BLaER1 (cell line): ENCODE results near the gene TMEM256.
A peak's percentile ranks its signal among the peaks of the same experiment; 100 is the strongest.

ENCODE experiments used
- H3K27ac ChIP-seq: shearing (Covaris generic); formaldehyde crosslinking; 2 replicates; pipeline ENCODE4 v1.8.1; 2022
- H3K27me3 ChIP-seq: shearing (Covaris generic); formaldehyde crosslinking; 2 replicates; pipeline ENCODE4 v1.8.1; 2022
- H3K36me3 ChIP-seq: shearing (Covaris generic); formaldehyde crosslinking; 2 replicates; pipeline ENCODE4 v1.8.1; 2022
- H3K4me1 ChIP-seq: shearing (Covaris generic); formaldehyde crosslinking; 2 replicates; pipeline ENCODE4 v1.8.1; 2022
- H3K4me2 ChIP-seq: shearing (Covaris generic); formaldehyde crosslinking; 2 replicates; pipeline ENCODE4 v1.8.1; 2022
- H3K4me3 ChIP-seq: shearing (Covaris generic); formaldehyde crosslinking; 2 replicates; pipeline ENCODE4 v1.8.1; 2022
- H3K9ac ChIP-seq: shearing (Covaris generic); formaldehyde crosslinking; 2 replicates; pipeline ENCODE4 v1.8.1; 2022
- H3K9me3 ChIP-seq: shearing (Covaris generic); formaldehyde crosslinking; 2 replicates; pipeline ENCODE4 v1.8.1; 2022
- H4K20me1 ChIP-seq: shearing (Covaris generic); formaldehyde crosslinking; 2 replicates; pipeline ENCODE4 v1.8.1; 2022
- Cebpa-rat ChIP-seq: shearing (Covaris generic); IDR thresholded peaks from 2 replicates; pipeline ENCODE4 v1.8.1; 2022

Gene TMEM256

DNA sequence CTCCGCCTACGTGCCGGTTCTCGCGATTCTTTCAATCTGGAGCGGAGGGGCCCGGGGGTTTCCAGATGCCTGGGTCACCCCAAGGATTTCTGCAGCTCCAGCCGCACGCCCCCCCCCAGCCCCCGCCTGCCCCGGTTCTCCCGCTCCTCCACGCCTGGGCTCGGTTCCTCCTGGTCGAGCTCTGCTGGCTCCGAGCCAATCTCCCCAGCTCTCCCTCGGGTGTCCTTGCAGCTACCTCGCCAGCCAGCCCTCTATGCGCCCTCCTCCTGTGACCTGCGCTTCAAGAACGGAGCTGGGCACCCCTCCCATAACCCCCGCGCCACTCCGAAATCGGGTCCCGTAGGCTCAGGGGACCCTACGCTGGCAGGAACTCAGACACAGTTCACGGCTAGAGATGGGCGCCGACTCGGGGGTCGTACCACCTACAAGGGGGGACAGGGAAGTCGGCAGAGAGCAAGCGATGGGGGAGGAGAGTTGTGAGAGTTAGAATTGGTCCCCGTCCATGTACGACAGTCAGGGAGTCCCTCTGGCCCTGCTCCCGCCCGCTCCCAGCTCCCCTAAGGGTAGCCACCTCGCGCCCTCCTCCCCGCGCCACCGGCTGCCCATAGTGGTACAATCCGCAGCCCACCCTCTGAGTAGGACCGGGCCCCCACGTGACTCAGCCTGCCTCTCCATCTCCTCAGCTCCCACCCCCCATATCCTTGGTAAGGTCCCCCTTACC lies 36.4 kb upstream of the TMEM256 start:
- peaks cover 82% of the 10 kb centered on the region for H4K20me1 ChIP-seq
- peak overlapping the region; percentile 7; the same call in 1 of the 2 replicates for H3K9ac ChIP-seq
- H3K4me2 ChIP-seq, result peak overlapping the region; percentile 75
- TF ChIP-seq Cebpa-rat, result no peak
- H3K4me3 ChIP-seq, result peak overlapping the region; percentile 63
- no peaks in the 10 kb centered on the region for H3K36me3 ChIP-seq
- H3K27ac ChIP-seq, result no peak overlapping the region
- peaks cover 83% of the 10 kb centered on the region for H3K27me3 ChIP-seq
- peaks cover 61% of the 10 kb centered on the region for H3K4me1 ChIP-seq
- H3K9me3 ChIP-seq, result no peaks in the 10 kb centered on the region

DNA sequence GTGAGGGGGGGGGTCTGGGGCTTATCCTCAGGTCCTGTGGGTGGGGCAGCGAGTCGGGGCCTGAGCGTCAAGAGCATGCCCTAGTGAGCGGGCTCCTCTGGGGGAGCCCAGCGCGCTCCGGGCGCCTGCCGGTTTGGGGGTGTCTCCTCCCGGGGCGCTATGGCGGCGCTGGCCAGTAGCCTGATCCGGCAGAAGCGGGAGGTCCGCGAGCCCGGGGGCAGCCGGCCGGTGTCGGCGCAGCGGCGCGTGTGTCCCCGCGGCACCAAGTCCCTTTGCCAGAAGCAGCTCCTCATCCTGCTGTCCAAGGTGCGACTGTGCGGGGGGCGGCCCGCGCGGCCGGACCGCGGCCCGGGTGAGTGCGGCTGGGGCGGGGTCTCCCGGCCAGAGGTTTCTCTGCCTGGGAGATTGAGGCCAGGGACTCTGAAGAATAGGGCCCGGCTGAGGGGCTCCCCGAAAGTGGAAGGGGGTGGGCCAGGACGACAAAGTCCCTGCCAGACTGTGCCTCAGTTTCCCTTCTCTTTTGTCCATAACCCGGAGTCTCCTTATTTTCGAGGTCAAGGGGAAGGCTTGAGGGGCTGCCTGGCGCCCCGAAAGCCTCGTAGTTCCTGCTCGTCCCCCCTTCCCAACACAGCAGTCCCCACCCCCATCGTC lies 35.7 kb upstream of the TMEM256 start, which contains the start of gene FGF11:
TSS of gene FGF11 (plus strand) at position 51 of the 651 bp plus-strand sequence. CDS start at position 160, 109 bp downstream.
- no peaks in the 10 kb centered on the region for H3K36me3 ChIP-seq
- peak within 1 kb of the TSS; percentile 48; the same call in 1 of the 2 replicates for H3K9ac ChIP-seq
- H3K27ac ChIP-seq, result no peak within 1 kb of the TSS
- TF ChIP-seq Cebpa-rat, result no peak
- H3K4me3 ChIP-seq, result peak within 1 kb of the TSS; percentile 76
- peaks cover 54% of the 10 kb centered on the region for H3K4me1 ChIP-seq
- no peaks in the 10 kb centered on the region for H3K9me3 ChIP-seq
- peaks cover 76% of the 10 kb centered on the region for H3K27me3 ChIP-seq
- H3K4me2 ChIP-seq, result peak within 1 kb of the TSS; percentile 93
- peaks cover 78% of the 10 kb centered on the region for H4K20me1 ChIP-seq

DNA sequence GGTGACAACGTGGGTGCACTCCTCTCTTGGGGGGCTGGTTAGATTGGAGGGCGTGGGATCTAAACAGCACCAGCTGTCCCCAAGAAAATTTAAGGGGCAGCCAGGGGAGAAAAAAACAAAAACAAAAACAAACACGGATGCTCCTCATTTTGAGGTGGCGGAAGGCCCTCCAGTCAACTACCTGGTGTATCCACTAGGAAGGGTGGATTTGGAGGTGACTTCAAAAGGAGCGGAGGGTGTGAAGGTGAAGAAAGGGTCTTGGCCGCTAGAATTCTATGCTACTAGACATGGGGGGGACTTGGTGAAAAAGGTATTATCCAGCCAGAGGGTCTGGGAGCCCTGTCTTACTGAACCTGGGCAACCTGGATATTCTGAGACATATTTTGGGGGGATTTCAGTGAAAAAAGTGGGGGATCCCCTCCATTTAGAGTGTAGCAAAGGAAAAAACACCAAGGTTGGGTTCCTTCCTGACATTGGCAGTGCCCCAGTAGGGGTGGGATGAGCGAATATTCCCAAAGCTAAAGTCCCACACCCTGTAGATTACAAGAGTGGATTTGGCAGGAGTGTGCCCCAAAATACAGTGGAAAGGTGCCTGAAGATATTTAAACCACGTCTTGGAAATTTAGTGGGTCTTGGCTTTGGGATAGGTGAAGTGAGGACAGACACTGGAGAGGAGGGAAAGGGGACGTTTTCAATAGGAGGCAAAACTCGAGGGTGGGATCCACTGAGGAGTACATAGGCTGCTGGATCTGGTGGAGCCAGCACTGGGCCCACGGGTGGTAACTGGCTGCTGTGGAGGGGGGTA lies 35.0 kb upstream of the TMEM256 start:
- Histone ChIP-seq H3K9ac (0 out of 2 replicates have a peak overlapping the region, but pooled peaks have one; percentile 48), H3K4me1 (peaks cover 48% of the 10 kb centered on the region), H3K4me3 (peak overlapping the region; percentile 76), H4K20me1 (peaks cover 70% of the 10 kb centered on the region), H3K4me2 (peak overlapping the region; percentile 93), H3K9me3 (no peaks in the 10 kb centered on the region), H3K27ac (no peak overlapping the region), H3K27me3 (peaks cover 69% of the 10 kb centered on the region), H3K36me3 (no peaks in the 10 kb centered on the region)
- TF ChIP-seq Cebpa-rat, result no peak

DNA sequence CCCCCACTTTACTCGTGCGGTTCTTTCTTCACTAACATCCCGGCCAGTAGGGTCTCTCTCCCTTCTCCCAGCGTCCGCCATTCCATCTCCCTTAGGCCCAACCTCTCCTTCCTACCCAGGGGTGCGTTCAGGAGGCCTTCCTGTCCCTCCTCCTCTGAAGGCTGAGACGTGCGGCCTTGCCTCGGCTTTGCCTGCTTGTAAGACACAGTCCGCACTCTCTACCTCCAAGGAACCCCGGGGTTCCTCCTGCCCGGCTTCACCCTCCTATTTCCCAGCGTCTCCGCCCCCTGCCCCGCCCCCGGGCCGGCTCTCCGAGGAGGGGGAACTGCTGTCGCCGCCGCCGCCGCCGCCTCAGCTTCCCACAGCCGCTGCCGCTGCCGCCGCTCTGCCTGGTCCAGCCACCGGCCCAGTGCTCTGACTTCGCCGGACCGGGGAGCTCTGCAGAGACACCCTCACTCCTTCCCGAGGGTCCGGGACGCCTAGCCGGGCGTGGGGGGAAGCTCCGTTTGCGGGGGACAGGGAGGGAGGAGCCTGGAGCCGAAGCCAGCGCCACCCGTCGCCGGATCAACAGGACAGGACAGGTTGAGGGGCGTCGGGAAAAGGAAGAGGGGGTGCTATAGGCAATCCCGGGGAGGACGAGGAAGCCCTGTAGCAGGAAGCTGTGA lies 34.2 kb upstream of the TMEM256 start:
- no peak for TF ChIP-seq Cebpa-rat
- H3K27ac ChIP-seq, result no peak overlapping the region
- peak overlapping the region; percentile 93 for H3K4me2 ChIP-seq
- no peaks in the 10 kb centered on the region for H3K36me3 ChIP-seq
- no peaks in the 10 kb centered on the region for H3K9me3 ChIP-seq
- H4K20me1 ChIP-seq, result peaks cover 63% of the 10 kb centered on the region
- peak overlapping the region; percentile 48; the same call in 1 of the 2 replicates for H3K9ac ChIP-seq
- H3K4me3 ChIP-seq, result peak overlapping the region; percentile 76
- peaks cover 61% of the 10 kb centered on the region for H3K27me3 ChIP-seq
- peaks cover 48% of the 10 kb centered on the region for H3K4me1 ChIP-seq

DNA sequence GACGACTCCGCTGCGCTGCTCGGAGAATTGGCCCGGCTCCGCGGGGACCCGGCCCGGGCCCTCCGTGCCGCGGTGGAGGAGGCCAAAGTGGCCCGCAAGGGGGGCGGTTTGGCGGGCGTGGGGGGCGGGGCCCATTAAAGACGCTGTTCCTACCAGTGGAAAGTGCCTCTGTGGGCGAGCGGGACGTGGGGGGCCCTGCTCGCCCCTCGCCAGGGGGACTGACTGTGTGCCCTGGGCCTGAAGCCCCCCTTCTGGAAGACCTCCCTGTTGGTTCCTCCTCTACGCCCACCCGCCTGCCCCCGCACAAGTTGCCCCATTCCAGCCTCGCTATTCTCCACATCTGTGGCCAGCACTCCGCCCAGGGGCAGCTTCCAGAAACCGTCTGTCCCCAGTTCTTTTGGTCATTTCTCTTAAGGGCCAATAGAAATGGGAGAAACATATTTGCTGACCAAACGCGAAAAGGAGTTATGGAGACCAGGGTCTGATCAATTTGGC lies 33.5 kb upstream of the TMEM256 start:
- no peaks in the 10 kb centered on the region for H3K9me3 ChIP-seq
- H3K4me2 ChIP-seq, result peak overlapping the region; percentile 93
- peak overlapping the region; percentile 76 for H3K4me3 ChIP-seq
- H3K9ac ChIP-seq, result no peak overlapping the region
- H3K4me1 ChIP-seq, result peaks cover 48% of the 10 kb centered on the region
- H3K27ac ChIP-seq, result no peak overlapping the region
- H3K36me3 ChIP-seq, result no peaks in the 10 kb centered on the region
- peaks cover 54% of the 10 kb centered on the region for H3K27me3 ChIP-seq
- no peak for TF ChIP-seq Cebpa-rat
- H4K20me1 ChIP-seq, result peaks cover 56% of the 10 kb centered on the region

DNA sequence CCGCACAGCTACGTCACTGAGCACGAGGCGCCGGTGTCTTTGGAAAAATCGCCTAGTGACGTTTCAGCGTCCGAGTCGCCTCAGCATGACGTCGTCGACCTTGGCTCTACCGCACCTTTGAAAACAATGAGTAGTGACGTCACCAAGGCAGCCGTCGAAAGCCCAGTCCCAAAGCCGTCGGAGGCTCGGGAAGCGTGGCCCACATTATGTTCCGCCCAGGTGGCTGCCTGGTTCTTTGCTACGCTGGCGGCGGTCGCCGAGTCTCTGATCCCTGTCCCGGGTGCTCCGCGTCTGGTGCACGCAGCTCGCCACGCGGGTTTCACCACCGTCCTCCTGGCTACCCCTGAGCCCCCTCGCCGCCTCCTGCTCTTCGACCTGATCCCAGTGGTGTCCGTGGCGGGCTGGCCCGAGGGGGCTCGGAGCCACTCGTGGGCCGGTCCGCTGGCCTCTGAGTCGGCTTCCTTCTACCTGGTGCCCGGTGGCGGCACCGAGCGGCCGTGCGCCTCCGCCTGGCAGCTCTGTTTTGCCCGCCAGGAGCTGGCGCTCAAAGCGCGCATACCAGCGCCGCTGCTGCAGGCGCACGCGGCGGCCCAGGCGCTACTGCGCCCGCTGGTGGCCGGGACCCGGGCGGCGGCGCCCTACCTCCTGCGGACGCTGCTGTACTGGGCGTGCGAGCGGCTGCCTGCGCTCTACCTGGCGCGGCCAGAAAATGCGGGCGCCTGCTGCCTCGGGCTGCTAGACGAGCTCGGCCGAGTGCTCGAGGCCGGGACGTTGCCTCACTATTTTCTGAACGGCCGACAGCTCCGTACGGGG lies 32.9 kb upstream of the TMEM256 start:
- H3K4me2 ChIP-seq, result peak overlapping the region; percentile 93
- no peaks in the 10 kb centered on the region for H3K36me3 ChIP-seq
- H3K27ac ChIP-seq, result no peak overlapping the region
- H3K9ac ChIP-seq, result peak overlapping the region; percentile 73
- H3K27me3 ChIP-seq, result peaks cover 48% of the 10 kb centered on the region
- no peak for TF ChIP-seq Cebpa-rat
- peak overlapping the region; percentile 76 for H3K4me3 ChIP-seq
- H4K20me1 ChIP-seq, result peaks cover 56% of the 10 kb centered on the region
- no peaks in the 10 kb centered on the region for H3K9me3 ChIP-seq
- peaks cover 48% of the 10 kb centered on the region for H3K4me1 ChIP-seq

DNA sequence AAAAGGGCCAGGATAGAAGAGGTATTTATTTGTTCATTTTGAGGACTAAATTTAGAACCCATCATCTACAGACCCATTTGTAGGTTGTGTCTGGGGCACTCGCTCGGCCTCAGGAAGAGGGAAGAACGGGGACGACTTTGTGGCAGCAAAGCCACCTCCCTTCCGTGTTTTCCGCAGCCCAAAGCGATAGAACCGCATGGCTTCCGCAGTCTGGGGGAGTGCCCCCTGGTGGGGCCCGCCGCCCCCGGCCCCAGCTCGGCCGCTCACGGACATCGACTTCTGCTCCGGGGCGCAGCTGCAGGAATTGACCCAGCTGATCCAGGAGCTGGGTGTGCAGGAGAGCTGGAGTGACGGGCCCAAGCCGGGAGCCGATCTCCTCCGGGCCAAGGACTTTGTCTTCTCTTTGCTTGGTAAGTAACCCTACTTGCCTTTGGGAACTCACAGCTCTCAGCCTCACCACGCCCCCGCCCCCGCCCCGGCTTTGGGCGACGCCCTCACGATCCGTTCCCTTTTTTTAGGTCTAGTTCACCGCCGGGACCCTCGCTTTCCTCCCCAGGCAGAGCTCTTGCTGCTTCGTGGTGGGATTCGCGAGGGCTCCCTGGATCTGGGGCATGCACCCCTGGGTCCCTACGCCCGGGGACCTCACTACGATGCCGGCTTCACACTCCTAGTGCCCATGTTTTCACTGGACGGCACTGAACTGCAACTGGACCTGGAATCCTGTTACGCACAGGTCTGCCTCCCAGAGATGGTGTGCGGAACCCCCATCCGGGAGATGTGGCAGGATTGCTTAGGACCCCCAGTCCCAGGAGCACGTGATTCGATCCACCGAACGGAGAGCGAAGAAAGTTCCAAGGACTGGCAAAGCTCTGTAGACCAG lies 32.0 kb upstream of the TMEM256 start:
- no peak for TF ChIP-seq Cebpa-rat
- Histone ChIP-seq H3K4me1 (peaks cover 48% of the 10 kb centered on the region), H4K20me1 (peaks cover 48% of the 10 kb centered on the region), H3K36me3 (no peaks in the 10 kb centered on the region), H3K4me3 (peak overlapping the region; percentile 76), H3K27me3 (peaks cover 39% of the 10 kb centered on the region), H3K9ac (peak overlapping the region; percentile 73), H3K4me2 (peak overlapping the region; percentile 93), H3K9me3 (no peaks in the 10 kb centered on the region), H3K27ac (peak overlapping the region; percentile 52)

DNA sequence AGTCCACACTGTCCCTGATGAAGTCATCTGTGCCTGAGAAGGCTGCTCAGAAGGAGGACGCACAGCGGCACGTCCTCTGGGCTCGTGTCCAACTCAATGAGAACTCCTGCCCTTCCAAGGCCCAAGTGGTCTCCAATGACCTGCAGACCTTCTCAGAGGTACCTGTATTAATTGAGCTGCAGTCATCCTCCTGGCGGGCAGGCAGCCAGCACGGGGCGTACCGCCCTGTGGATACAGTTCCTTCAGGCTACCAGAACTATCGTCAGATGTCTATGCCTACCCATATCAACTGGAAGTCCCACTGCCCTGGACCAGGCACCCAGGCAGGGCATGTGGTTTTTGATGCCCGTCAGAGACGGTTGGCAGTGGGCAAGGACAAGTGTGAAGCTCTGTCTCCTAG lies 28.4 kb upstream of the TMEM256 start:
- Histone ChIP-seq H4K20me1 (peaks cover 12% of the 10 kb centered on the region), H3K27ac (no peak overlapping the region), H3K4me2 (no peak overlapping the region), H3K4me3 (no peak overlapping the region), H3K9me3 (no peaks in the 10 kb centered on the region), H3K36me3 (no peaks in the 10 kb centered on the region), H3K27me3 (peaks cover 3% of the 10 kb centered on the region; the same call in 1 of the 2 replicates), H3K9ac (no peak overlapping the region), H3K4me1 (peaks cover 14% of the 10 kb centered on the region)
- no peak for TF ChIP-seq Cebpa-rat
